GM21619 (cell line): Measurements from ENCODE around the gene TDRD7.
"Not testable (repeated sequence)": the region's sequence is repeated elsewhere in the genome, so short reads cannot be mapped to it uniquely, and the experiment has no call there.

ENCODE experiments used
- ATAC-seq: cut with Tn5 transposase; IDR thresholded peaks from one replicate; pipeline ENCODE4 v1.9.1; 2021; ENCODE audit not compliant: unreplicated experiment

TDRD7 gene

DNA sequence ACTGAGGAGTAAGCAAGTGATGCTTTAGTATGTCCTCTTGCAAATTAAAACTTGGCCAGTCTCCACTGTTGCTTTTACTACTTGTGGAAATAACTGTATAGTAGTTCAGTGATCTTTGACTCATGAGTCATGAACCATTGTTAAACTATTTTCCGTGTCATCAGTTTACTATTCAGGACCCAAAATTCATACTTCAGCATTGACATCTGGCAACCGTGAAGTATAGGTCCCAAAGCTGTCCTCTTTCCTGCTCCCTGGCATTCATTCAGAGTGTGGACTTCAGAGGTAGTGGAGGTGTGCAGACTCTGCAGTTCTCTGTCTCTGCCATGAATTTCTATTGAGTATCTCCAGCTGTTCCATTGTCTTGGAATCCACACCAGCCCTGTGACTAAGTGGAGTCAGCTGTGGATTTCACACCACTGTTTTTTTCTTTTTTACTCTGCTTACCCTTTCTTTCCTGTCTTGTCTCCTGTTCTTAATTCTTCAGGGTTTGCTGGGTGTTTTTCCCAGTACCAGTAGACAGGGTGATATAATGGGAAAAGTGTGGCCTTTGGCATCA is 7.5 kb downstream of the TDRD7 start:
- no peak for ATAC-seq

DNA sequence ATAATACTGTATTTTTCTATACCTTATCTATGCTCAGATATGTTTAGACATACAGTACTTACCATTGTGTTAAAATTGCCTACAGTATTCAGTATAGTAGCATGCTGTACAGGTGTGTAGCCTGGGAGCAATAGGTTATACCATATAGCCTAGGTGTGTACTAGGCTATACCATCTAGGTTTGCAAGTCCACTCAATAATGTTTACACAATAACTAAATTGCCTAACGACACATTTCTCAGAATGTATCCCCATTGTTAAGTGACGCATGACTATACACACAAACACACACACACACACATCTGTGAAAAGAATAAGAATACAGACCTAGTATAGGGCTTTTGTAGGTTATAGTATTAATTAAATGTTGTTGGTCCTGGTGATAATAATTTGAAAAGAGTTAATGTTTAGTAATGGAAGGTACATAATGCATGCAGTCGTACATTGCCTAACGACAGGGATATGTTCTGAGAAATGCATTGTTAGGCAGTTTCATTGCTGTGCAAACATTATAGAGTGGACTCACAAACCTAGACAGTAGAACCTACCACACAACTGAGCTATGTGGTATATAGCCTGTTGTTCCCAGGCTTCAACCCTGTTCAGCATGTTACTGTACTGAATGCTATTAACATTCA is 13.6 kb downstream of the TDRD7 start:
- no peak for ATAC-seq

DNA sequence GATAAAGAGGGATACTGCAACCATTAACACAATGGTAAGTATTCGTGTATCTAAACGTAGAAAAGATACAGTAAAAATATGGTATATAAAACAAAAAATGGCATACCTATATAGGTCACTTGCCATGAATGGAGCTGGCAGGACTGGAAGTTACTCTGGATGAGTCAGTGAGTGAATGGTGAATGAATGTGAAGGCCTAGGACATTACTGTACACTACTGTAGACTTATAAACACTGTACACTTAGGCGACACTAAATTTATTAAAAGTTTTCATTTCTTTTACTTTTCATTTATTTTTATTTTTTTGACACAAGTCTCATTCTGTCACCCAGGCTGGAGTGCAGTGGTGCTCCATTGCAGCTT is 14.1 kb downstream of the TDRD7 start:
- ATAC-seq, result no peak

DNA sequence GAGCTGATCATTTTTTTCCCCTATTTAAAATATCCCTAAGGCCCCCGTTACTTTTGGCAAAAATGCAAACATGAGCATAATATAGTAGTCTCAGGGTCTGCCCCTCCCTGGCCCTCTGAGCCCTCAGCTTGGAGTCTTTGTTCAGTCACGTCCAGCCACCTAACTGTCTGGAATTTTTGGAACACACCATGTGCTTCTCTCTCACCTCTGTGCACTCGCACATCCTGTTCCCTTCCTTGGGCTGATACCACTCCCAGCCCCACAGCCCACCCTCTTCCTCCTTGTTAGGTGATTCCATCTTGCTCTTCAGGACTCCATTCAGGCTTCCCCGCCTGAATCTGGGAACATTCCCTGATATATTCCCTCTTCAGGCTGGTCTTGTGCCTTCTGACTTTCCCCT is 16.0 kb downstream of the TDRD7 start:
- ATAC-seq, result no peak

DNA sequence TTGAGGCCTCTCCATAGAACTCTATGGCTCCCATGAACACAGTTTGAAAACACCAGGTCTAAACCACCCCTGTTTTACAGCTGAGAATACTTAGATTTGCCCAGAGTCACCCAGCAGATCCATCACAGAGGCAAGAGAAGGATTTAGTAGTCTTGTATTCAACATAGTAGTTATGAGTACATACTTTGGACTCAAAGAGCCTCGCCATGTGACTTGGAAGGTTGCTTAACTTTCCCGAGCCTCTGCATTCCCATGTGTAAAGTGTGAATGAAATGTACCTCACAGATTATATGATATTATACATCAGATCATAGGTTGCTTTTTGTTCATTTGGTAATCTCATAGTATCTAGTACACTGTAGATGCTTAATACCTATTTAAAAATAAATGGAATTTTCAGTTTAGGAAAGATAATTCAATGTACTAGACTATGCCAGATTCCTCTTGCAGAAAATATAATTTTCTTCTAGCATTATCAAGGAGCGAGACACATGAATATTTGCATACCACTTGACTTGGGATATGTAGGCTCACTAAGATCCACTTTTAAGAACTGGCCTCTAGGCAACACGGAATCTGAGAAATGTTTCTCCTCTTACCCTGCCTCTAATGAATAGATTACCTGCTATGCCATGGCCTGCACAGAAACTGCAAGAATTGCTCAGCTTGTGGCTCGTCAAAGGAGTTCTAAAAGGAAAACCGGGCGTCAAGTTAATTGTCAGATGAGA is 18.6 kb downstream of the TDRD7 start:
- no peak for ATAC-seq

DNA sequence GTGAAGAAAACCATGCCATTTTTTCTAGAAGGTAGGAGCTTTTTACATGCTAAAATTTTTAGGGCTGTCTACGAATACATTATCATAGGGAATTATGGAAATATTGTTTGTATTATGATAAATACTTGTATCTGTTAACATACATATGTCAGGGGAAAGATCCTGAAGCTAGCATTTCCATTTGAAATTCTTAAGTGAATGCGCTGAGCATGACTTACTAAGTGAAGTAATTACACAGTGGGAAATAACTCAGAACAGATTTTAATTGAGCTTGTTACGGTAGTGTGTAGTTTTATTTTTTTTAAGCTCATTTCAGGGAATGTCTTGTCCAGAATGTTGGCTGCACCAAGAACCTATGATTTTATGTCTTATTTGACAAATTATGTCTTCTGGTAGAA is 19.1 kb downstream of the TDRD7 start:
- ATAC-seq, result no peak

DNA sequence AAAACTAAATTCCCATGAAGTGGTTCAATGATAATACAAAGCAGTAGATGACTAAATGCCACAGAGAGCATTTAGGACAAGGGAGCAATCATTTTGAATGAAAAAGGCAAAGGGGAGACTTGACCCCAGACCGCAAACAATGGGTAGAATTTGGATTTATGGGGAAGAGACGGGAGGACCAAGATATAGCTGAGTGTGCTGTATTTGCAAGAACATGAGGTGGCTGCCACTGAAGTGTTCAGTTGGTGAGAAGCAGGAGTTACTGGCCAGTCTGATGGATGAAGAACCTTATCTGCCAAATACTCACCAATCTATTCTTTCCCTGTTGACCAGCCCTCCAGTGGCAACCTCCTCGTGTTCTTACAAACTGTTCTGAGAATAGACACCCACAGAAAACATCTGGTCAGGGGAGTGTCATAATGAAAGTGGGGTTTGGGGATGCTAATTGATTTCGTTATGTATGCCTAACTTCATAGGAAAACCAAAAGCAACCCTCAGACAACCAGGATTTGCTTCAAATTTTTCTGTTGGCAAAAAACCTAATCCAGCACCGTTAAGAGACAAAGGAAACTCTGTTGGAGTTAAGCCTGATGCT is 19.8 kb downstream of the TDRD7 start:
- ATAC-seq, result no peak

DNA sequence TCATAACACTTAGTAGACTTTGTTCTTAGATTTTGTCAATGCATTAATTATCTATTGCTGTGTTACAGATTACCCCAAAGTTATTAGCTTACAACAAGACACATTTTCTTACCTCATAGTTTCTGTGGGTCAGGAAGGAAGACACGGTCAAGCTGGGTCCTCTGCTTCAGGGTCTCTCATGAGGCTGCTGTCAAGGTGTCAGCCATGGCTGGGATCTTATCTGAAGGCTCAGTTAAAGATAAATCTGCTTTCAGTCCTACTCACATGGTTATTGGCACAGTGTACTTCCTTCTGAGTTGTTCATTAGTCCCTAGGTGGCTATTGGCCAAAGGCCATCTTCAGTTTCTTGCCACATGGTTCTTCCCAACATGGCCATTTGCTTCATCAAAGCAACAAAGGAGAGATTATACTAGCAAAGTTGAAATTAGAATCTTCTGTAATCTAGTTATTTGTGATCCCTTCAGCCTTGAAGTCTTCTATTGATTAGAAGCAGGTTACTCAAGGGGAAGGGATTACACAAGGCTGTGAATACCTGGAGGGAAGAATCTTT is 25.2 kb downstream of the TDRD7 start:
- ATAC-seq, result no peak

DNA sequence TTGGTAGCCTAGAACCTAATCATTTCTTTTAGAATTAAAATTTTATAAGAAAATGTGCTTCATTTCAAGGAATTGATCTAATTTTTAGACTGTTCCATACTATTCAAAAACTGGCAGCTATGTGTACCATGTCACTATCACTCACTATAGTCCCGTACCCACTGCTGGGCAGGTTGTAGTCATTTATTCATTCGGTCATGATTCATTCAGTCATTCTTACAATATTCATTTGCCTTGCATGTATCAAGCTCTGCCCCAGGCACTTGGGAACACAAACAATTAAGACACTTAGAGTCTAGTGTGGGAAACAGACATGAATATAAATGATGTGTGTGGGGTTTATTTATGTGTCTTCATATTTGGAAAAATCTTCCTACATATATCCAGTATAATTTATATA is 26.4 kb downstream of the TDRD7 start:
- no peak for ATAC-seq

DNA sequence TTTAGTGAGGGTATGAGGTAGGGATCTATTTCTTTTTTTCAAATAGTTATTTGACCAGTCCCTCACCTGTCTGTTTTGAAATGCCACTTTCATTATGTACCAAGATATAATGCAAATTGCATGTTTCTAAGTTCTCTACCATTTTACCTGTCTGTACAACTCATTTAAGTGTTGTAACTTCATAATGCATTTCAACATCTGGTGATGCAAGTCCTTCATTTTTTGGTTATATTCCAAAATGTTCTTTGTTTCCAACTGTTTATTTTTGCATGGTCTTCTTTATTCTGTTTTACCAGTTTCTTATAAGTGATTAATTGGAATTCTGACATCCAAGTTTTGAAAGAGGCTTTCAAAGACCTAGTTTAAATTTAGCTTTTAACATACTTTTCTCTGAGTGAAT is 26.8 kb downstream of the TDRD7 start:
- no peak for ATAC-seq

DNA sequence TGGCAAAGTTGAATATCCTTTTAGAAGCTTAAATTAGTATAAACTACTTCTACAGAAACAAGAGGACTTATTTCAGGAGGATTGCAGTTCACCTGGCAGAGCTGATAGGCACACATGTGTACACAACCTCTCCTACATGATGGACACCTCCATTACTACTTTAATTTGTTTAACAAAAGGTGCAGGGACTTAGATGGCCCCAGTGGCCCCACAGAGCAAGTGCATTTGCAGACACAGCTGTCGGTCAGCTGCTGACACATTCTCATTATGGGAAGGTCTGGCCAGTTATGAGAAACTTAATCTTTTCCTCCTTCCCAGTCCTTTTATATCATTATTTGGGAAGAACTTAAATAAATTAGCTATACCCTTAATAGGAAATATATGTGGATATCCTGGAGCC is 28.3 kb downstream of the TDRD7 start:
- ATAC-seq, result no peak

DNA sequence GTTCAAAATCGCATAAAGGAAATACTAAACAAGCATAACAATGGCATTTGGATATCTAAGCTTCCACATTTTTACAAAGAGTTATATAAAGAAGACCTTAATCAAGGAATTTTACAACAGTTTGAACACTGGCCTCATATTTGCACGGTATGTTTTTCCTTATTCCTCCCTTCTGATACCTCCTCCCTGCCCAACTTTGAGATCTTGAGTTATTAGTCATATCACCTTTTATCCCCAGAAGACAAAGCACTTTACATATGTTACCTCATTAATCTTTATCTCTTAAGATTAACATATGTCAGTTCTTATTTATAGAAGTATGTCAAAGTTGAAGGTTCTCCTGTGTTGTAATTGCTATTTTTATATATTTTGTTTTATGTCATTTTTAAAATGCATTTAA is 29.8 kb downstream of the TDRD7 start:
- ATAC-seq, result no peak

DNA sequence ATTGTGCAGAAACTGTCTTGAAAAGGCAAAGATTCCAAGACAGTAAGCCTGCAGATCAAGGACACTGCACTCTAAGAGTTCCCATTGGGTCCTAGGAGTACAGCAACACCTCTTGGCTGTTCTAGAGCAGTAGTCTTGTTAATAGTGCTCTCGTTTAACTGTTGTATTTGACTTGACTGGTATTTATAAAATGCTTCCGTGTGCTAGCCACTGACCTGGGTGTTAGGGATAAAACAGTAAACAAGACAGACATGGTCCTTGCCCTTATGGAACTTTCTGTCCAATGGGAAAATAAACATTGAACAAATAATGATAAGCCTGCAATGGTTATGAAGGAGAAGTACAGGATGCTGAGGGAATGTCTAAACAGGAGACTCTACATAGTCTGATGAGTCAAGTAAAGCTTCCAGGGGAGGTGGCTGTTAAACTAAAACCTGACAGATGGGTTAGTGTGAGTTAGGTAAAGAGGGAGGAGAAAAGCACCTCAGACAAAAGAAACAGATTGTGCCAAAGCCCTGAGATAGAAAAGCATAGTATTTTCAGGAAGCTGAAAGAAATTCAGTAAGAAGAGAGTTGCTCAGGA is 33.3 kb downstream of the TDRD7 start:
- ATAC-seq, result no peak

DNA sequence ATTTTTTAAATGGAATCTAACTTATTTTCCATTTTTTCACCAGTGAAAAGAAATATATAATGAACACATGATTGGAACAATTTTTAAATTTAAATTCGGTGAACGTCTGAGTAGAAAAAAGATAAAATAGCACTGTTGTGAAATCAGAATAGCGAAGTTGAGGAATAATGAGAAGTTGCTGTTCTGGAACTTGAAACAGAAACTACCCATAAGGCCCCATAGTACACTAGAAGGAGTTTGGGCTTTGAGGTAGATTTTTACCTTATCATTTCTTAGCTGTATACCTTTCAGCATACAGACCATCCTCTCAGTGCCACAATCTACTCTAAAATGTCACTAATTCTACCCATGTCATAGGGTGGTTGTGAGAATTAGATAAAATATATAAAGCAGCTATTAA is 35.1 kb downstream of the TDRD7 start:
- no peak for ATAC-seq

DNA sequence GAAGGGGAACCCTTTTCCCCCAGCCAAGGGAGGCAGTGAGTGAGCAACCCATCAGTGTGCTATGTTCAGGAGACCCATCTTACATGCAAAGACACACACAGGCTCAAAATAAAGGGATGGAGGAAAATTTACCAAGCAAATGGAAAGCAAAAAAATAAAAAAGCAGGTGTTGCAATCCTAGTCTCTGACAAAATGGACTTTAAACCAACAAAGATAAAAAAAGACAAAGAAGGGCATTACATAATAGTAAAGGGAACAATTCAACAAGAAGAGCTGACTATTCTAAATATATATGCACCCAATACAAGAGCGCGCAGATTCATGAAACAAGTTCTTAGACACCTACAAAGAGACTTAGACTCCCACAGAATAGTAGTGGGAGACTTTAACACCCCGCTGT is 41.7 kb downstream of the TDRD7 start:
- ATAC-seq, result not testable (repeated sequence)

DNA sequence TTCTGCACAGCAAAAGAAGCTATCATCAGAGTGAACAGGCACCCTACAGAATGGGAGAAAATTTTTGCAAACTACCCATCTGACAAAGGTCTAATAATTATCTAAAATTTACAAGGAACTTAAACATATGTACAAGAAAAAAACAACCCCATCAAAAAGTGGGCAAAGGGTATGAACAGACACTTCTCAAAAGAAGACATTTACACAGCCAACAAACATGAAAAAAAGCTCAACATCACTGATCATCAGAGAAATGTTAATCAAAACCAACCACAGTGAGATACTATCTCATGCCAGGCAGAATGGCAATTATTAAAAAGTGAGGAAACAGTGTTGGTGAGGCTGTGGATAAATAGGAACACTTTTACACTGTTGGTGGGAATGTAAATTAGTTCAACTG is 44.9 kb downstream of the TDRD7 start:
- not testable (repeated sequence) for ATAC-seq

DNA sequence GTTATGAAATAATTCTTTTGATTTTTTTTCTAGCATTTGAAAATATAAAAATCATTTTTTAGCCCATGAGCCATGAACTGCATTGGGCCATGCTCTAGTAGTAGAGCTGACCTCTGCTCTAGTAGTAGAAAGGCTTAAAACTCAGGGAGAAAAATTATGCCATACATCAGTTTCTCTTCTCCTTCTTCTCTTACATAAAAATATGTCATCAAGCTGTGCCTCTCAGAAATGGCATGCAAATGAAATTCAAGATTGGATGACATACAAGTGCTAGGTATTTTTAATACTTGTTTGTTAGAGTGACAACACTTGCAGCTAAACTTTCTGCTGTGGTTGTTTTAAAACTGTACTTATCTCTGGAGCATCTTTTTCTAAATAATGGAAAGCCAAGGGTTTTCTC is 47.4 kb downstream of the TDRD7 start:
- ATAC-seq, result no peak

DNA sequence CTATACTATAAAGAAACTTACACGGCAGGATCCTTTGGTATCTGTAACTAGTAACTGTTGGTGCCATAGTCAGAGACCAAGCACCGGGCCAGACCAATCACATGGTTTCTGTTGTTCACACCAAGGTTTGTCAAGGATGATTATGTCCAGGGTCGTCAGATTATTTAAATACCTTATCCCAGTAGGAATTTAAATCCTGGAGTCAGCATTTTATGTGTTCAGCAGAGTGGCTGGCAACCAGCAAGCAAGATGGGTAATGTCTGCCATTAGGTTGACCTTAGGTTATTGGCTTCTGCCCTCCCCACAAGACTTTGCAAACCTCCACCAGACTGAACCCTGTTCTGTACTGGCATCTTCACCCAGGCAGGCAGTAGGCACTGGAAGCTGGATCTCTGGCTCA is 50.3 kb downstream of the TDRD7 start:
- no peak for ATAC-seq

DNA sequence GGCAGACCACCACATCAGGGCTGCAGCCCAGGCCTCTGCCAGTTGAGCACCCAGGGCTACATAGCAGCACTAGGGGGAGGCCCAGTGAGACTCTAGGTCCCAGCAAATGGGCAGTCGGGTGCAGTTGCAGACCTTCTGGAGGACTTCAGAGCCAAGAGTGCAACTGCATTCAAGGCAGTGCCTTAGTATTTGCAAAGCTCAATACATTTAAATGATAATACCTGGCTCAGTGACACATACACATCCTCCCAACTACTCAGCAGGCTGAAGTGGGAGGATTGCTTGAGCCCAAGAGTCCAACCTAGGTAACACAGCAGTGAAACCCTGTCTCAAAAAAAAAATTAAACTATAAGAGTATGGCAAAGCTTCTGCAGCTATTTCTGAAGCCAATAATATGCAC is 51.0 kb downstream of the TDRD7 start:
- ATAC-seq, result no peak

DNA sequence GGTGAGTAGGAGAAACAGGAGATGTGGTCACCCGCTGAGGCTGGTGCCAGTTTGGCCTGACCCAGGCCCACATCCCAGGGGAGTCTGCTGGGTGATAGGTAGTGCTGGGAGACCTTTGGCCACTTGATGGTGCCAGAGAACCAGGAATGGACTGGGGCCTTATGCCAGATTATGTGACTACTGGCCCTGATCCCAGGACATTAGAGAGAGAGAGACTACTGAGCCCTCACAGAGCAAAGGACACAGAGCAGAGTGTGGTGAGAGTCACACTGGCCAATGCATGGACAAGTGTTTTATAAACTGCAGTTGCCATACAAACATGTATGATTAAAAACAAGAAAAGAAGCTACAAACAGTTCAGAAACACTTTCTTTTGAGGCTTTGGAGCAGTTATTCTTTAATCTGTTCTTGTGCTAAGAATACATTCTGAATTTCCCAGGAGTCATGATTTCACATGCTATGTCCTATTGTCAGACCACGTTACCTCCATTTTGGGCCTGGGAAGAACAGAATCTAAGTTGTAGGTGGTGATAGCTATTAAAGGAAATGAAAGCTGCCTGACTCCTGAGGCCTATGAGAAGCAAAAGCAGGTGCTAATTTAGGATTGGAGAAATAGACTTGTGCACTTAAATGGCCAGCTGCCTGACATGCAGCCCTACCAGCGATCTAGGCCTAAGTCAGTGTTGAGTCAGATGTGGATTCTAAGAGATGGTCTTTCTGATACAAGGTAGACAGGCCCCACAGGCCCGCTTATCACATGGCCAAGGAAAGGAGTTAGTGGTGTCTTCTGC is 57.0 kb downstream of the TDRD7 start:
- peak; percentile 78 for ATAC-seq

DNA sequence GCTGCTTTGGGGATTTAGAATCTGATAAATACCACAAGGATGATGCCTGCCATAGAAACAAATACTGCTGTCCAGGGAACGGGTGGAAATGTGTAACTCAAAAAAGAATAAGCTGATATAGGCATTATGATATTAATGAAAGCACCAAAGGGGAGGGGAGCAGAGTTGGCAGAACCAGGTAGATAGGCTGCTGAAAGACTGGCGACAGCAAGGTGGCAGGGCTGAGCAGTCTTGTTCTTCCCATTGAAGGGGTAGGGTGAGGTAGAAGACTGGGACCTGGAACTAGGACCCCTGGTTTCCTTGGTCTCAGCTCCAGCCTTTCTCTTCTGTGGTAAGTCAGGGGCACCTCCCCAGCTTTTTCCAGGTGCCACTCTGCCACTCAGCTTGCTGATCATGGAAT is 58.2 kb downstream of the TDRD7 start:
- no peak for ATAC-seq
